CD14-positive monocyte (primary cell): ENCODE results near the gene SBF2. TPM values are rescaled to one million over a fixed set of nuclear protein-coding genes. Genes with fewer than 3 reads are reported as not detected.

ENCODE experiments used
- DNase-seq, 3 donors: peaks; one replicate each; pipeline ENCODE4 v3.0.0-alpha.2; 2011 to 2022
- H2AFZ ChIP-seq: 2 replicates; pipeline ENCODE4 v1.6.0; 2012; ENCODE audit warnings: mild to moderate bottlenecking, low read depth, low read length, inconsistent platforms; ENCODE audit not compliant: insufficient read depth, poor library complexity, severe bottlenecking
- H3K27ac ChIP-seq, 2 donors: 1 replicate in 1 of 2; 2 replicates in 1 of 2; pipeline ENCODE4 v1.5.1; 2012 to 2013; ENCODE audit warnings: low read length in 2 of 2, control low read depth in 1 of 2, inconsistent platforms in 1 of 2, low read depth in 1 of 2, mild to moderate bottlenecking in 1 of 2
- H3K27me3 ChIP-seq, 2 donors: one replicate each; pipeline versions ENCODE4 v1.6.0 to v1.6.1; 2011 to 2013; ENCODE audit warnings: low read length in 2 of 2; ENCODE audit not compliant: control insufficient read depth in 2 of 2, insufficient read depth in 2 of 2
- H3K36me3 ChIP-seq, 2 donors: replicated peaks in 1 of 2; 1 replicate in 1 of 2; 2 replicates in 1 of 2; pipeline versions ENCODE4 v1.5.1 to v1.6.1; 2012 to 2013; ENCODE audit warnings: low read length in 2 of 2, control low read depth in 1 of 2, inconsistent platforms in 1 of 2, mild to moderate bottlenecking in 1 of 2; ENCODE audit not compliant: insufficient read depth in 2 of 2, control insufficient read depth in 1 of 2
- H3K4me1 ChIP-seq, 2 donors: 1 replicate in 1 of 2; 2 replicates in 1 of 2; pipeline versions ENCODE4 v1.5.1 to v1.6.1; 2012 to 2013; ENCODE audit warnings: low read length in 2 of 2, control low read depth in 1 of 2, inconsistent platforms in 1 of 2, mild to moderate bottlenecking in 1 of 2, moderate library complexity in 1 of 2; ENCODE audit not compliant: insufficient read depth in 2 of 2, control insufficient read depth in 1 of 2
- H3K4me2 ChIP-seq: replicated peaks from 2 replicates; pipeline ENCODE3; 2012; ENCODE audit warnings: low read length, moderate library complexity, mild to moderate bottlenecking; ENCODE audit not compliant: poor library complexity, severe bottlenecking; ENCODE audit errors: extremely low read depth
- H3K4me3 ChIP-seq, 3 experiments: fragments of 200-600 bp in 1 of 3; sonication (generic) in 1 of 3; replicated peaks in 1 of 3; 1 replicate in 2 of 3; 2 replicates in 1 of 3; pipeline ENCODE4 v1.5.1; 2011 to 2013; ENCODE audit warnings: low read length in 3 of 3, mild to moderate bottlenecking in 3 of 3, control low read depth in 2 of 3, low read depth in 2 of 3, inconsistent platforms in 1 of 3, moderate library complexity in 1 of 3
- H3K79me2 ChIP-seq: 2 replicates; pipeline ENCODE4 v1.6.0; 2012; ENCODE audit warnings: mild to moderate bottlenecking, control low read depth, inconsistent platforms, low read length, moderate library complexity; ENCODE audit not compliant: insufficient read depth
- H3K9ac ChIP-seq: 2 replicates; pipeline ENCODE4 v1.6.0; 2017; ENCODE audit warnings: low read length, mild to moderate bottlenecking; ENCODE audit not compliant: insufficient read depth, poor library complexity, severe bottlenecking
- H3K9me3 ChIP-seq, 2 donors: replicated peaks in 1 of 2; 1 replicate in 1 of 2; 2 replicates in 1 of 2; pipeline versions ENCODE4 v1.5.1 to v1.6.1; 2012 to 2013; ENCODE audit warnings: low read length in 2 of 2, control low read depth in 1 of 2; ENCODE audit not compliant: control insufficient read depth in 1 of 2, insufficient read depth in 1 of 2
- H4K20me1 ChIP-seq: 2 replicates; pipeline ENCODE4 v1.6.0; 2012; ENCODE audit warnings: mild to moderate bottlenecking, low read length, control low read depth, moderate library complexity; ENCODE audit not compliant: insufficient read depth
- H3K27ac Mint-ChIP-seq, 7 donors: one replicate each; pipeline ENCODE4 v1.8.0; 2020; ENCODE audit warnings: mild to moderate bottlenecking in 7 of 7, mixed read lengths in 7 of 7, moderate library complexity in 6 of 7, inconsistent platforms in 2 of 7
- H3K27me3 Mint-ChIP-seq, 3 donors: one replicate each; pipeline ENCODE4 v1.8.0; 2021 to 2022; ENCODE audit warnings: low read depth in 3 of 3, mild to moderate bottlenecking in 3 of 3, mixed read lengths in 3 of 3, moderate library complexity in 3 of 3, inconsistent platforms in 1 of 3
- H3K36me3 Mint-ChIP-seq, 2 donors: one replicate each; pipeline ENCODE4 v1.8.0; 2020; ENCODE audit warnings: mixed read lengths in 2 of 2, inconsistent platforms in 1 of 2, mild to moderate bottlenecking in 1 of 2
- H3K4me1 Mint-ChIP-seq: one replicate; pipeline ENCODE4 v1.8.0; 2020; ENCODE audit warnings: mild to moderate bottlenecking, mixed read lengths
- H3K4me3 Mint-ChIP-seq, 2 donors: one replicate each; pipeline ENCODE4 v1.8.0; 2020; ENCODE audit warnings: mild to moderate bottlenecking in 2 of 2, mixed read lengths in 2 of 2, moderate library complexity in 1 of 2
- H3K9me3 Mint-ChIP-seq, 7 donors: one replicate each; pipeline ENCODE4 v1.8.0; 2020 to 2022; ENCODE audit warnings: mixed read lengths in 7 of 7, mild to moderate bottlenecking in 6 of 7, moderate library complexity in 6 of 7, inconsistent platforms in 2 of 7
- CTCF ChIP-seq: fragments of 200-600 bp; IDR thresholded peaks from one replicate; pipeline ENCODE4 v1.8.0; 2022; ENCODE audit warnings: antibody characterized with exemption, mild to moderate bottlenecking
- WGBS: methylation state at CpG from one replicate; pipeline ENCODE4 v1.1.5; 2013; ENCODE audit warnings: missing lambda C conversion rate; ENCODE audit not compliant: insufficient coverage; 5-methylcytosine and 5-hydroxymethylcytosine counted together
- intact Hi-C, 2 donors: fragments of 100-400 bp; cut with micrococcal nuclease; formaldehyde crosslinking; loops; one replicate each; pipeline versions ENCODE4 v1.15.0 to v1.15.1; 2023
- polyA plus RNA-seq, 3 donors: library from polyadenylated mRNA; depleted of rRNA in 1 of 3; unstranded in 2 of 3; stranded (reverse) in 1 of 3; fragments of 300-500 nt in 2 of 3; fragments of >200 nt in 1 of 3; fragmentation: Illumina TruSeq in 2 of 3; gene quantifications; 1 replicate in 2 of 3; 2 replicates in 1 of 3; pipeline ENCODE4 v1.2.3, GENCODE V29; 2012 to 2021

Gene SBF2
- polyA plus RNA-seq, 3 donors, result 8.9 to 30.7 (median 16.4) TPM

GRCh38 chr11:9858822-9859221 is 435.2 kb downstream of the SBF2 start:
- no peaks in the 10 kb centered on the region for H3K27me3 Mint-ChIP-seq
- H3K9ac ChIP-seq, result no peak overlapping the region
- H3K36me3 Mint-ChIP-seq, result peaks cover 5 to 10% of the 10 kb centered on the region in 2 donors
- H3K27ac Mint-ChIP-seq, result no peak overlapping the region
- no peaks in the 10 kb centered on the region for H3K79me2 ChIP-seq
- intact Hi-C loops, result loop anchor here in 1 of 2 donors (5.0 kb wide), 1 partner anchor 468 kb away; no protein-coding TSS in a partner anchor
- peaks cover 24 to 48% of the 10 kb centered on the region in 2 donors for H3K36me3 ChIP-seq
- no peak overlapping the region for H2AFZ ChIP-seq
- no peaks in the 10 kb centered on the region for H4K20me1 ChIP-seq
- 0% methylated on average over 1 of the region's 2 CpGs for WGBS
- H3K4me3 ChIP-seq, result no peak overlapping the region
- H3K9me3 ChIP-seq, result no peaks in the 10 kb centered on the region
- TF ChIP-seq CTCF, result no peak
- no peaks in the 10 kb centered on the region for H3K9me3 Mint-ChIP-seq
- H3K4me2 ChIP-seq, result no peak overlapping the region
- no peak for DNase-seq
- no peak overlapping the region for H3K4me3 Mint-ChIP-seq
- H3K27me3 ChIP-seq, result no peaks in the 10 kb centered on the region
- H3K4me1 Mint-ChIP-seq, result peaks cover 8% of the 10 kb centered on the region
- H3K27ac ChIP-seq, result no peak overlapping the region
- H3K4me1 ChIP-seq, result no peaks in the 10 kb centered on the region

DNA sequence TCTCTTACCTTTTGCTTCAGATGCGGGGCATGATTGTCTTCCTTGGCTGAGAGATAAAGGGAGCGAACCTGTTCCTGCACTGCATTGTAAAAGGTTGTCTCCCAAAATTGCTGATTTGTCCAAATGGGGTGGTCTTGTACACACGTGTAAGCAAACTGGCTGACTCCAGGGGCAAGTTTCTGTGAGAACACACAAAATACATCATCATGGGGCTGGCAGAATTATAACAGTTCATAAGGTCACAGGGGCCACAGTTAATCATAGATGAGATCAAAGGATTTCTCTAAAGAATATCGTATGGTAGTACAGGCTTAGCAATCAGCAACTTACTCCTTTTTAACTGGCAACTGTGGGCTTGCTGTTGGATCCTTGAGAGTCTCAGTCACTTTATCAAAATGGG is 435.8 kb downstream of the SBF2 start:
- H3K79me2 ChIP-seq, result no peaks in the 10 kb centered on the region
- no peak overlapping the region for H2AFZ ChIP-seq
- Mint-ChIP-seq H3K4me1 (peaks cover 7% of the 10 kb centered on the region), H3K27me3 (no peaks in the 10 kb centered on the region), H3K36me3 (peaks cover 10 to 15% of the 10 kb centered on the region in 2 donors), H3K9me3 (no peaks in the 10 kb centered on the region), H3K27ac (no peak overlapping the region), H3K4me3 (no peak overlapping the region)
- H3K27ac ChIP-seq, result no peak overlapping the region
- DNase-seq, result no peak
- H3K4me1 ChIP-seq, result no peaks in the 10 kb centered on the region
- no peaks in the 10 kb centered on the region for H3K27me3 ChIP-seq
- H3K36me3 ChIP-seq, result peaks cover 24 to 54% of the 10 kb centered on the region in 2 donors
- no peaks in the 10 kb centered on the region for H3K9me3 ChIP-seq
- no peak overlapping the region for H3K4me3 ChIP-seq
- WGBS, result 93% methylated on average over 3 of the region's 4 CpGs
- no peak overlapping the region for H3K4me2 ChIP-seq
- no peak overlapping the region for H3K9ac ChIP-seq
- no peaks in the 10 kb centered on the region for H4K20me1 ChIP-seq
- no peak for TF ChIP-seq CTCF
- intact Hi-C loops, result loop anchor here in 1 of 2 donors (5.0 kb wide), 1 partner anchor 469 kb away; no protein-coding TSS in a partner anchor
